Fibroblast of gingiva (primary cell): ENCODE measurements around the gene RETREG2.

Experiments used
- DNase-seq: peaks from one replicate; pipeline ENCODE4 v3.0.0-alpha.2; 2011; ENCODE audit warnings: low read depth

The RETREG2 gene

GRCh38 chr2:219169930-219170654, 8.0 kb upstream of the RETREG2 start, which contains the start of gene SLC23A3:
SLC23A3 (minus strand) TSS chr2:219170029; CDS start chr2:219169984, 45 bp downstream.
- no peak for DNase-seq

GRCh38 chr2:219171231-219171651, 6.8 kb upstream of the RETREG2 start:
- peak; percentile 86 for DNase-seq

DNA sequence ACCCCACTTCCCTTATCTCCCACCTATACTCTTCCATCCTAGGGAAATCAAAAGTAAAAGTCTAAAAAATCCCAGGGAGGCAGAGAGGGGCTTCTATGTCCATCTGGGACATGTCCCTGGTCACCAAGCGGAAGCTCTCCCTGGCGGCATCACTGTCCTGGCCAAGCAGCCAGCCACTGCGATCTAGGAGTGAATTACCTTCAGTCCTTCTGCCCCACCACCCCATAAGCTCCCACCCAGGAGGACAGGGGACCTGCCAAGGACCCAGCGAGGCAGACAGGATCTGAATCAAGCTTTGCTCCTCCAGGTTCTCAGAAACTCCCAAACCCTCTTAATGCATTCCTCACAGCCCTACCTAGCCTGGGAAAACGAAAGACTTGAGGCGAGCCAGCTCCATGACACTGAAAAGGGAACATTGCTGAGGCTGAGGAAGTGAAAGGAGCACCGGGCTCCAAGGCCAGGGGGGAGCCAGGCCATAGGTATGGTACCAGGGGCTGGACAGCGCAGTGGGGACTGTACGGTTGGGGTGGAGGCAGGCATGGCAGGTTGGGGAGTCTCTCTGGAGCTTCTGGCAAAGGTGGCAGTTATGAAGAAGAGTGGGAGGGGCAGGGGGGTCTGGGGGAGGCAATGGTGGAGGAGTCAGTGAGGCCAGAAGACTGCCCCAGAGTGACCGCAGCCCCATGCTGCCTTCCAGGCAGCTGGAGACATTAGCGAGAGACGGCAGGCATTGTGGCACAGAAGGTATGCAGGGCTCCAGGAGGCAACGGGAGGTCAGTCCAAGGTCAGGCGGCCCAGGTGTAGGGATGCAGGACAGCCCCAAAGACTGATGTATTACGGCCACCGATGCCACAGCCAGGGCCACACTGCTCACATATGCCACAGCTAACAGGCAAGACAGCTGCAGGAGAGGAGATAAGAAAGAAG, 5.6 kb upstream of the RETREG2 start:
- DNase-seq, result no peak

- no peak for DNase-seq
Measured at GRCh38 chr2:219173176-219173575, 4.9 kb upstream of the RETREG2 start.

GRCh38 chr2:219174146-219174545, 3.9 kb upstream of the RETREG2 start:
- no peak for DNase-seq

GRCh38 chr2:219174801-219175200, 3.3 kb upstream of the RETREG2 start:
- no peak for DNase-seq

DNA sequence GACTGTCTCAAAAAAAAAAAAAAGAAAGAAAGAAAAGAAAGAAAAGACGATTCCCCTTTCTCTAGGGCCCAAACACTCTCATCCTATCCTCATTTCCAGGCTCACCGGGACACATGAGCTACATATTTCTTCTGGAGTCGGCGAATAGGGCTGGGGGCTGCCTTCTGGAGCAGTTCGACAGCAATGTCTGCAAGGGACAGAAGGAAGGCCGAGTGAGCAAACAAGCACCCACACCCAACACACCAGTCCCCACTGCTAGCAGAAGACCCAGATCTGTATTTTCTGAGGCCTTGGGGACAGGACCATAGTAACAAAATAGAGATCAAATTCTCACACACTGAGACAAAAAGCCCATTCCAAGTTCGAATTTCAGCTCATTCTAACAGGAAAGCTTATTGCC, 2.6 kb upstream of the RETREG2 start:
- no peak for DNase-seq

DNA sequence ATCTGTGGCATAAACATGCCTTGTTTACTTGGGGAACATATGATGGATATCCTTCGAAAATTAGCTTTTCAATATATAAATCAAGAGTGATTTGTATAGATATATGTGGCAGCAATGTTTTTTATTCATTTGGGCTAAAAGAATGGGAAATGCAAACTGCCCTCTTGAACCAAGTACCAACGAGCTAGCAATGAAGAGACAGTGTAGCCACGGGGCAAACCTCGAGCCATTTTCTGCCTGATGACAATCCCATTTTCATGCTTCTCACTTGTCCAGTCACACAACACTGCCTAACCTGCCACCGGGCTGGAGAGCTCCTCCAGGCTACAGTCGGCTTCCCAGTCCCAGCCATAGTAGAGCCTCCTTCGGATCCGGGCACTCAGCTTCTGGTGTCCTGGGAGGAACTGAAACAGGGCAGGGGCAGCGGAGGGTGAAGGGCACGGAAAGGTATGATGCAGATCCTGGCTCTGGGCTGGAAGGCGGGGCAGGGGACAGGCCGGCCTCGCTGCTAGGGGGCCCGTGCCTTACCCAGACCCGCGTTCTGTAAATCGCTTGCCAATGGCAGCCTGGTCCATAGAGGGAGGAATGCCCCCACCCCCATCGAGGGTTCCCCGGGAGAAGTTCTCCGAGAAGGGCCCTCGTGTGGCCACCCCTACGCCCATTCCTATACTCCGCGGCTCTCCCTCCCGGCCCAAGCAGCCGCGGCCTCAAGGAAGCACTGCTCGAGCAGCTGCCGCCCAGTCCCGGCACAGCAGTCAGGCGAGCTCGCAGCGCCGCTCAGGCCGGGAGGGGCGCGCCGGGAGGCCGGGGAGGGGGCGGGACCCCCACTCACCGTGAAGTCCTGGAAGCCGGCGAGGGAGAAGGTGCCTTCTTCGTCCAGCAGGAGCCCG, 1.9 kb upstream of the RETREG2 start:
- peak; percentile 14 for DNase-seq

DNA sequence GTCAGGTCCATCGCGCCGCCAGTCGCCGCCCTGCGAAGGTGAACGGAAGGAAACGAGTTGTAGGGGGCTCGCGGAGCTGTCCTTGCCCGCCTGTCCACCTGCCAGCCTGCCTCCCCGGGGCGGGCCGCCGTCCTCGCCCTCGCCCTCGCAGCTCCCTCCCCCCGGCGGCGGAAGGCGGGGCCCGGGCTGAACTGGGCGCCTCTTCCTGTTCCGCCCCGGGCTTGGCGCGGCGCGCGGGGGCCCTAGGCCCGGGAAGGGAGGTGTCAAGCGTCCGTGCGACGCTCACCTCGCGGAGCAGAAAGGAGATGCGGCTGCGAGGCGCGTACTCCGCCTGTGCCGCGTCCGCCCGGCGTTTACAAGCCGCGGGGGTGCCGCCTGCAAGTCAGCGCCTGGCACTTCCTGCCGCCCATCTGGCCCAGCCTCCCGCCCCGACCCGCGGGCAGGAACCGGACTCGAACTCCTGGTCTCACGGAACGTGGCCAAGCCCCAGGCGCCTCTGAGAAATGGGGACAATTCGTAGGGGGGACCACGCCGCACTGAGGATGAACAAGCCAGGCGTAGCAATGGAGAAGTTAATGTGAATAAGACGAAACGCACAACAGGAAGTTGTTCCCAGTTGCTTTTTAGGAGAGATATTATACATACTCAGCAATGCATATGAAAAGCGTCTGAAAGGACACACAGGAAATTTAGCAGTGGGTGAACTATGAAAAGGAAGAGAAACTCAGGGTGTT, 1.1 kb upstream of the RETREG2 start, which contains the start of gene CNPPD1:
TSS of gene CNPPD1 (minus strand) at position 108 of the 734 bp plus-strand sequence. CDS start at position 11, 97 bp downstream.
- DNase-seq, result peak; percentile 83

DNA sequence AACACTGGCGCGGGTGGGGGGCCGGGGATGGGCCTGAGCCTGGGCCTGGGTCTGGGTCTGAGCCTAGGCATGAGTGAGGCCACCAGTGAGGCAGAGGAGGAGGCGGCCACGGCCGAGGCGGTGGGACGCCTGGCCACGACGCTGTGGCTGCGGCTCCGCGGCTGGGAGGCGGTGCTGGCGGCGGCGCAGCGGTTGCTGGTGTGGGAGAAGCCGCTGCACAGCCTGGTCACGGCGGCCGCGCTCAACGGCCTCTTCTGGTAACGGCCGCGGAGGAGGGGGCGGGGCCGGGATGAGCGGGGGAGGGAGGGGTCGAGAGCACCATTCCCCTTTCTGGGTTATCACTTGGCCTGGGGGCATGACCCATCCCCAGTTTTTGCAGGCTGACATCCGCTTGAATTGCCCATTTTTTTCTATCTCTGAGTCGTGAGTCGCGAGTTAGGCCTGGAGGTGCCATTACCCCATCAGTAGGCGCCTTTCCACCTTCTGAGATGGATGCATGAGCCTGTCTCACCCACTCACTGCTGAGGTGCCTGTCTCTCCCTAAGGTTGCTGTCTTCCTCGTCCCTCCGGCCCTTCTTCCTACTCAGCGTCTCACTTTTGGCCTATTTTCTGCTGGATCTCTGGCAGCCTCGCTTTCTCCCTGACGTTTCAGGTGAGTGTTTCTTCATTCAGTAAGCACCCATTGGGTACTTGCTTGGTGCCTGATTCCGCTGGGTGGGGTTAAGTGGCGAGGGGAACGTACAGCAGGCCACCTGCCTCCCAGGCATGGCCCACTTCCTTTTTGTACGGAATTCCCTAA, 501 bp downstream of the RETREG2 start:
- no peak for DNase-seq

DNA sequence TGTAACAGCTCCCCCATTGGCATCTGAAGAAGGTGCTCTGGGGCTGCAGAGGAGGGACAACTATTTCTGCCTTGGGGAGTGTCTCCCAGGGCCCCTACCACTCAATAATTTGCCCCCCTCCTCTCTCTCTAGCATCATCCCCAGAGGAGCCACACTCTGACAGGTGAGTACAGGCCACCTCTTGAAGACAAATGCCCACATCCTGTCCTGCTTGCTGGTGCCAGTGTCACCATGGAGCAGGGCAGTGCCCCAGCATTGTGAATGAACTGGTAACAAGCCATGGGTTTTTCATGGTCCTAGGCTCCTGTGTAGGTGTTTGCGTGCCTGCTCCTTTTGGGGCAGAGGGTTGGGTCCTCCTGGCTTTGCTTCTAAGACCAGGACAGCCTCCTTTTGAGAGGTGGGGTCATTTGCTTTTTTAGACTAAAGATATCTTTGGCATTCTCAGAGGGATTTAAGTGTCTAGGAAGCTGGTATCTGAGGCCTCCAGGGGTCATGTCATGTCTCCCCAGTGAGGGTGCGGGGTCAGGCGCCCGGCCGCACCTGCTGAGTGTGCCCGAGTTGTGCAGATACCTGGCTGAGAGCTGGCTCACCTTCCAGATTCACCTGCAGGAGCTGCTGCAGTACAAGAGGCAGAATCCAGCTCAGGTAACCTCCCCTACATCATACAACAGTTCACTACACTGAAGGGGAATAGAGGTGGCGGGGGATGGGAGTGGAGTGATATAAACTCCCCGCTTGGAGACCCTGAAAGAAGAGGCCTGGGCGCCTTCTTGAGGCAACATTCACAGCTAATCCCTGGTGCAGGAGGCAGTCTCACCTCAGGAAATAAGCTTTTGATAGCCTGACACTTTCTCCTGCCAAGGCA, 1.8 kb downstream of the RETREG2 start:
- DNase-seq, result no peak

DNA sequence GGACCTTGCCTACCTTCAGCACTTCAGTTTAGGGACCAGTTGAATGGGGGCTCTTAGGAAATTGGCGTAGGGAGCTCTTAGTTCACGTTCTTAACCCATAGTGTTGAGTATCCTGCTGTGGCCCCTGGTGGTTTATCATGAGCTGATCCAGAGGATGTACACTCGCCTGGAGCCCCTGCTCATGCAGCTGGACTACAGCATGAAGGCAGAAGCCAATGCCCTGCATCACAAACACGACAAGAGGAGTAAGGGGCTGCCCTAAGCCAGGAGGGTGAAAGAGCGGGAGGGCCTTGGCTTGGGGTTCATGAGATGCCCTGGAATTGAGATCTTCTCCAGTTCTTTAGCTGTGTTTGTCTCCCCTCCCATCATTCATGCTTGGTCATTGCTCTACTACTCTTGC, 2.9 kb downstream of the RETREG2 start:
- DNase-seq, result no peak

DNA sequence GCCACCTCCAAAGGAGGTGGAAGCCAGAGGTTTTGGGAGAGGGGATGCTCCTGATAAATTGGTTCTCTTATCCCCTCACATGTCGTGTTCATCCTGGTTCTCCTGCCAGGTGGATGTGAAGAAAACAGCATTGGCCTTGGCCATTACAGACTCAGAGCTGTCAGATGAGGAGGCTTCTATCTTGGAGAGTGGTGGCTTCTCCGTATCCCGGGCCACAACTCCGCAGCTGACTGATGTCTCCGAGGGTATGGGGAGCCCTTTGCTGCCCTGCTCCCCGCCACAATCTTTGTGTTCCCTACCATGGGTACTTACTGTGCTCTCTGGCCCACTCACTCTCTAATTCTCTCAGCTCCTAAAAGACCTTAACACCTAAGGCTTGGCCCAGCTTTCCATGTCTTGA, 3.5 kb downstream of the RETREG2 start:
- DNase-seq, result no peak

DNA sequence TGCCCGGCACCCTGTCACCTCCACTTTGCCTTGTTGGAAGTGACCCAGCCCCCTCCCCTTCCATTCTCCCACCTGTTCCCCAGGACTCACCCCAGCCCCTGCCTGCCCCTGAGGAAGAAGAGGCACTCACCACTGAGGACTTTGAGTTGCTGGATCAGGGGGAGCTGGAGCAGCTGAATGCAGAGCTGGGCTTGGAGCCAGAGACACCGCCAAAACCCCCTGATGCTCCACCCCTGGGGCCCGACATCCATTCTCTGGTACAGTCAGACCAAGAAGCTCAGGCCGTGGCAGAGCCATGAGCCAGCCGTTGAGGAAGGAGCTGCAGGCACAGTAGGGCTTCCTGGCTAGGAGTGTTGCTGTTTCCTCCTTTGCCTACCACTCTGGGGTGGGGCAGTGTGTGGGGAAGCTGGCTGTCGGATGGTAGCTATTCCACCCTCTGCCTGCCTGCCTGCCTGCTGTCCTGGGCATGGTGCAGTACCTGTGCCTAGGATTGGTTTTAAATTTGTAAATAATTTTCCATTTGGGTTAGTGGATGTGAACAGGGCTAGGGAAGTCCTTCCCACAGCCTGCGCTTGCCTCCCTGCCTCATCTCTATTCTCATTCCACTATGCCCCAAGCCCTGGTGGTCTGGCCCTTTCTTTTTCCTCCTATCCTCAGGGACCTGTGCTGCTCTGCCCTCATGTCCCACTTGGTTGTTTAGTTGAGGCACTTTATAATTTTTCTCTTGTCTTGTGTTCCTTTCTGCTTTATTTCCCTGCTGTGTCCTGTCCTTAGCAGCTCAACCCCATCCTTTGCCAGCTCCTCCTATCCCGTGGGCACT, 4.5 kb downstream of the RETREG2 start:
- no peak for DNase-seq

DNA sequence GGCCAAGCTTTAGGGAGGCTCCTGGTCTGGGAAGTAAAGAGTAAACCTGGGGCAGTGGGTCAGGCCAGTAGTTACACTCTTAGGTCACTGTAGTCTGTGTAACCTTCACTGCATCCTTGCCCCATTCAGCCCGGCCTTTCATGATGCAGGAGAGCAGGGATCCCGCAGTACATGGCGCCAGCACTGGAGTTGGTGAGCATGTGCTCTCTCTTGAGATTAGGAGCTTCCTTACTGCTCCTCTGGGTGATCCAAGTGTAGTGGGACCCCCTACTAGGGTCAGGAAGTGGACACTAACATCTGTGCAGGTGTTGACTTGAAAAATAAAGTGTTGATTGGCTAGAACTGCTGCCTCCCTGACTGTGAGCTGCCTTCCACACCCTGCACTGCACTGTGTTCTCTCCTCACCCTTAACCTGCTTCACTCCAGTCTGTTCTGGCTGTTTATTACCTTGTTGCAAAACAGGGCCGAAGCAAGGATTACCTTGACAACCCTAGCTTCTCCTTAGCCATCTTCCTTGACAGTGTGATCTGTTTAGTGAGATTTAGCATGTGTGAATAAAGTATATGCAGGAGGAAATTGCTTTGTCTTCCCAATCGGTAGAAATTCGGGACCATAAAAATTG, 5.2 kb downstream of the RETREG2 start:
- no peak for DNase-seq

DNA sequence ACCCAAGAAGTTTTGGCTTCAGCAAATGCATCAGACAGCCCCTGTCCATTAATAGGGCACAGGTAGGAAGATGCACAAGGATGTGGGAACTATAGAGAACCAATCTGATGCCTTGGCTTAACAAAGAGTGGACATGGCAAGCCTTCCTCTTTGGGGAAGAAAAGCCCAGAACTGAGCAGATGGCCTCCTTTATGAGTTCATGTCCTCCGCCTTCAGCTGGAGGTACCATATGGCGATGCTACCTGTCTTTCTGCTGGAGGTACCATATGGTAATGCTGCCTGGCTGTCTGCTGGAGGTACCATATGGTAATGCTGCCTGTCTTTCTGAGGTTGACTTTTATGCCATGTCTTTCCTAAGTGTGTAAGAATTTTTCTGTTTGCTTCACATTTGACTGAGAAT, 6.0 kb downstream of the RETREG2 start:
- no peak for DNase-seq

DNA sequence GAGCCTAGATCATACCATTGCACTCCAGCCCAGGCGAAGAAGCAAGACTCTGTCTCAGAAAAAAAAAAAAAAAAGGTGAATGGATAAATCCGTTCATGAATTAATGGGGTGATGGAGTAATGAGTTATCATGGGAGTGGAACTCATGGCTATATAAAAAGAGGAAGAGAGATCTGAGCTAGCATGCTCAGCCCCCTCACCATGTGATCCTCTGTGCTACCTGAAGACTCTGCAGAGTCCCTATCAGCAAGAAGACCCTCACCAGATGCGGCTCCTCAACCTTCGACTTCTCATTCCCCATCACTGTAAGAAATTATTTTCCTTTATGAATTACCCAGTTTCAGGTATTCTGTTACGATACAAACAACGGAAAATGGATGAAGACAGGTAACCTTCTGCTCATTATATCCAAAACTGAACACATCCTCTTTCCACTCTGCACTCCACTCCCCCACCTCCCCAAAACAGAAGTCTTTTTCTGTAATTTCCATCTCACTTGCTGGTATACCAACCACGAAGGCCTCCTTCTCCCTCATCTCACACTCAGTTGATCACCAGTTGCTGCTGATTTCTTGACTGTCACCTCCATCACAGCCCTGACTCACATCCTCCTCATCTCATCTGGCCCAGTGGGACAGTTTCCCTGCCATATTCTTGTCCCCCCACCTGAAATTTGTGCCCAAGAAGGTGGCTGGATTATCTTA, 8.8 kb downstream of the RETREG2 start:
- DNase-seq, result no peak
